Stimulated activated CD4-positive, alpha-beta T cell treated with anti-CD3 and anti-CD28 coated beads, Interleukin-12 subunit alpha, Interleukin-12 subunit beta, amount 100 ng/mL, for 48 hours (primary cell): Measurements from ENCODE around the gene ASCL3.
"Not testable (repeated sequence)": the region's sequence is repeated elsewhere in the genome, so short reads cannot be mapped to it uniquely, and the experiment has no call there.

Experiments
- DNase-seq, 3 donors: peaks; one replicate each; pipeline ENCODE4 v3.0.0-alpha.2; 2020; ENCODE audit warnings: low read depth in 2 of 3, low spot score in 1 of 3

The ASCL3 gene

GRCh38 chr11:8948886-8949285, 6.1 kb upstream of the ASCL3 start:
- no peak for DNase-seq

GRCh38 chr11:8947230-8947943, 4.6 kb upstream of the ASCL3 start:
- DNase-seq = no peak

DNA sequence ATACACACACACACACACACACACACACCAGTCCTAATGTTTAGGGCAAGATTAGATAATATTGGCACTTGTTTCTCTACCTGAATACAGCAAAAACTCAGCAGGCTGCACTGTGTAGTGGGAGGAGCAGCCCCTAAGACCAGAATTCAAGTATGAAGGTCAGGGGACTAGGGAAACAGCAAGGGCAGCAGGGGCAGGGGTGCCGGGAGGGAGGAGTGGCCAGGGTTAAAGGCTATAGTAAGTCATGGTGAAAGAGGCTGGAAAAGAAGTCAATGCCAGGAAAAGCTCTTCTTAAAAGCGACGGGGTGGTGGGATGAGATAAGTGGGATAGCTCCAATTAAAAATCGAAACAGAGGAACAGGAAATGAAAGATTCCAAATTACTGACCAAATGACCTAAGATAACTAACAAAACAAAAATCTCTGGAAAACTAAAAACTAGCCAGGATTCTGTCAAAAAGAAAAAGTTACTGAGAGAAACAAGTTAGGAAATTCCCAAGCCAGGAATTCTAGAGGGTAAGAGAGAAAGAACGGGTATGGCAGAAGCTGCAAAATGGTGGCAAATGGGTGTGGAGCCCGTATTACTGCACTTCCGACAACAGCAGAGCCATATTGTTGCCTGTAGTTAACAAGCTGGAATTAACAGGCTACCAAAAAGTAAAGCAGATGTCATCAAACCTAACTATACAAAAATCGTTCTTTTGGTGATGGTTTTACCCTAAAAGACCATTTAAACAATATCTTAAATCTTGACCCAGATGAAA, 1.3 kb downstream of the ASCL3 start:
- DNase-seq = no peak

GRCh38 chr11:8937659-8938058, 5.2 kb downstream of the ASCL3 start:
- no peak for DNase-seq

- DNase-seq = no peak
Observed at GRCh38 chr11:8937159-8937558, 5.7 kb downstream of the ASCL3 start.

- DNase-seq = not testable (repeated sequence)
Observed at GRCh38 chr11:8935789-8936188, 7.0 kb downstream of the ASCL3 start.

DNA sequence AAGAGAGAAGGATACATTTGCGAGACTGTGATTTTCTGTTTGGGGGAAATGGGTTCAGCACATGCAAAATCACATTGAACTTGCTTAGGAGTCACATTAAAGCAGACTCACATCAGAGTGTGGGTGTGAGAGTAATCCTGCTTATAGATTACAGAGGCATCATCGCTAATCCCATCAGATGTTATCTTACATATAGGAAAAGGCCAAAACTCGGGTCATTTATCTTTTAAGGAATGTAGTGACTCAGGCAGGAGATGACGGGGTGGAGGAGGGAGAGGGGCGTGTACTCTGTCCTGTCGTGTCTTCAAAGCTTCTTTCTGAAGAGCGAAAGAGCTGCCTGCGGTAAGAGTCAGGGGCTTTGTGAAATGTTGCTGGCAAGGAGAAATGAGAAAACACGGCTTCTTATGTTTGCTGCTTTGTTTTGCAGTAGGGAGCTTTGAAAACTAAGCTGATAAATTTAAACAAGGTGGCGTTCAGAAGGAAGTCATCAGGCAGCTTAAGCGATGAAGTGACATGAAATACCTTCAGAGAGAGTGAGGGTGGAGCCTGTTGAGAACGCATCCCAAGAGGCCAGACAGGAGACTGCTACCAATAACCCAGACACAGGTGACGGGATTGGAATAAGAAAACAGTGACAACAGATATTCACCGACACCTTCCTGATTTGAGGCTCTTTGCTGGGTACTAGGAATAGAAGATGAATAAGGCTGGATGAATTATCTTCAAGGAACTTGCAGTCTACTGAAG, 7.9 kb downstream of the ASCL3 start:
- no peak for DNase-seq

DNA sequence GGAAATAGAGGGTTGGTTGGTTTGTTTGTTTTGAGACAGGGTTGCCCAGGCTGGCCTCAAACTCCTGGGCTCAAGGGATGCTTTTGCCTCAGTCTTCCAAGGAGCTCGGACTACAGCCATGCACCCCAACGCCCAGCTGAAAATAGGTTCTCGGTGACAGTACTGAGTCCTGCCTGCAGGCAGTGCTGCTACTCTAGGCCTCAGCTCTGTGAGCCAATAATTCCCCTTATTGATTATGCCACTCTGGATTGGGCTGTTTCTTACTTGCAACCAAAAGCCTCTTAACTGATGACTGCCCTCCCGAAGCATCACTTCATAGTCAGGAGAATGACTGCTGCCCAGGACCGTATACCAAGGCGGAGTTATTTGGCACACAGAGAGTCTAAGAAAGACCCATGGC, 8.9 kb downstream of the ASCL3 start:
- no peak for DNase-seq

- no peak for DNase-seq
Observed at GRCh38 chr11:8932564-8933180, 10.1 kb downstream of the ASCL3 start, which contains the start of gene C11orf16. C11orf16 (minus strand) TSS chr11:8932947; CDS start chr11:8932308, 639 bp downstream.

DNA sequence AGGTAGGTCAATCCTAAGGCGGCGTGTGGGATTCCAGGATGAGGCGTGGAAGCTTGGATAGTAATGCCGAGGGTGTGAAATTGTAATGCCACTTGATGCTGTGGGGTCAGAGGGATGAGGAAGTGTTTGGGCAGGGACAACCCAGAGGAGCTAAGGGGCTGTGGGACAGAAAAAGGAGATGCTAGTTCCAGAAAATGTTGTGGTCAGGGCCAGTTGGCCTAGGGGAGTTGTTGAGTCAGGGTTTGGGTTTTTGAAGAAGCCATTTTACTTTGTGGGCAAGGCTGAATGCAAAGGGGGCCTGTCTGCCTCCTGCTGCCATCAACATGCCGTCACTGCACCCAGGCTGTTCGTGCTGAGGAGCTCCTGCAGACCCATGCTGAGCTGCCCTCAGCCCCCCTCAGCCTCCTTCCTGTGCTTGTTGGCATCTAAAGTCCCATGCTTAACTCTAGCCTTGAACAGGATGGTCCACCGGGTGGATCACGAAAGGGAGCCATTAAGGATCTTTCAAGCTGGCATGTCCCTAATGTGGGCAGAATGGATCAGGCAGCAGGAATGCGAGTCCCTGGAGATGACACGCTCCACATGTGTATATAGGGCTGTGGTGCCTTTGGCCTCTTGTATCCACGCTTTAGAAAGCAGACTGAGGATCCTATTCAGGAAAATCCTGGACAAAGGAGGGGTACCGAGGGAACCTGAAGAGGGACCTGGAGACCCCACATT, 12.2 kb downstream of the ASCL3 start:
- no peak for DNase-seq

GRCh38 chr11:8928981-8929615, 13.7 kb downstream of the ASCL3 start:
- DNase-seq = no peak

GRCh38 chr11:8928205-8928604, 14.6 kb downstream of the ASCL3 start:
- DNase-seq = no peak

DNA sequence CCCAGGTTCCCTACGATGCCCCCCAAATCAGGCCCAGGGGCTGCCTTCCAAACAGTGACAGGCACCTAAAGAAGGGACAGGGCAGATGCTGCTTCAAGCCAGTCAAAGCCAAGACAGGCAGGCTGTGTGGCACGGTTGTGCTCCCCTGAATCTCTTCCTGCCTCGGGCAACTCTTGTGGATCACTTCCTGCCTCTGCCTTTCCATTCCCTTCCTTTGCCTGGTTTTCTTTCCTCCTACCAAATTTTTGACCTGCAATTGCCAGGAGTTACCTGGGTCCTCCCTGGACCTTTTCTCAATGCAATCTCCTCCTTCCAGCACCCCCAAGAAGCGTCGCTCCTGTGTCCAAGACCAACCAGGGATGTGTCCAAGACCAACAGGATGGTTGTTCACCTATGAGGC, 15.6 kb downstream of the ASCL3 start:
- no peak for DNase-seq

DNA sequence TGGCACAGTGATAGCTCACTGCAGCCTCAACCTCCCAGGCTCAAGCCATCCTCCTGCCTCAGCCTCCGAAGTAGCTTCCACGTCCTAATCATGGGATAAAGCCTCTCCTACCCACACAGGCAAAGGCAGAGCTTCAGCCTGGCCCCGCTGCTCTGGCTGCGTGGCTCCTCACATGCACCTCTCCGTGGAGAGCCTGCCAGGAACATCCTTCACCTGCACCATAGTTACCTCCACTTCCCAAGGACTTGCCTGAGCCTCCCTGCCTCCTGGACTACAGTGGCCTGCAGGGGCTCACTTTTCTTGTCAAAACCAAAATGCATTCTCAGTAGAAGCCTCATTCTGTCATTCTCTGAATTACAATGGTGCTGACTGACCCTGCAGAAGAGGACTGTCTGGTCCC, 16.6 kb downstream of the ASCL3 start:
- DNase-seq = no peak

- DNase-seq = no peak
Observed at GRCh38 chr11:8925711-8926110, 17.1 kb downstream of the ASCL3 start.

DNA sequence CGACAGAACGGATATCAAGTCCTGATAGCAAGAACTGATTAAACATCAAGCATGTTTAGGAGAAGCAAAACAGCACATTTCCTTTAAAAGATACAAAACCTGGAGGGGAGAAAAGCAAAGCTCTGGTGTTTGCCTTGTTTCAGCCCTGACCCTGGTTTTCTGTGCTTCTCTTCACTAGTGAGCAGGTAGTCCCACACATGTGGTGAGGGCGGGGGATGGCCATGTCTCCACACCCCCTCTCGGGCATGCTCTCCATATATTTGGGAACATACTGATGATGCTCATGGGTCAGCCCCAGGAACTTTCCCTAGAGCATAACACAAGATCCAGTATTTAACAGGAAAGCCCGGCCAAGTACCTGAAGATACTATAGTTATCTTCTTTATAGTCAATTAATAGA, 20.1 kb downstream of the ASCL3 start:
- no peak for DNase-seq

GRCh38 chr11:8917157-8917825, 25.5 kb downstream of the ASCL3 start:
- DNase-seq = no peak

DNA sequence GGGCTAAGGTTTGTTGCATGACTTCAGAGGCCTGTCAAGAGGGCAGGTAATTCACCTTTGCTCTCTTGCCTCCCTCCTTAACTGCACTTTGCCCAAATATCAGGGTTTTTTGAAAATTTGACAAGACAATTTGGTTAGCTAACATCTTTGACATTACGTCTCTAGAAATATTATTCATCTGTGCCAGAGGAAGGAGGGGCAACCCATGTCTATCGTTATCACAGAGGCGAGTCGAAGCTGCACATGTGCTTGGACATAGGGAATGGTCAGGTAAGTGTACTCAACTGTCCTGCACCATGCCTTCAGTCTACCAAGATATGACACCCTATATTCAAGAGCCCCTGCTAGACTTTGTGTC, 28.2 kb downstream of the ASCL3 start:
- DNase-seq = no peak

- peak in 1 of 3 donors; percentile 25 for DNase-seq
Observed at GRCh38 chr11:8913961-8914660, 28.7 kb downstream of the ASCL3 start.
